ENCODE measurements around the gene KCNH6. TPM values are rescaled to one million over a fixed set of nuclear protein-coding genes. Genes with fewer than 3 reads are reported as not detected.

Gene KCNH6
- polyA plus RNA-seq, 5 donors, result 0.59 to 1.4 (median 1.0) TPM

DNA sequence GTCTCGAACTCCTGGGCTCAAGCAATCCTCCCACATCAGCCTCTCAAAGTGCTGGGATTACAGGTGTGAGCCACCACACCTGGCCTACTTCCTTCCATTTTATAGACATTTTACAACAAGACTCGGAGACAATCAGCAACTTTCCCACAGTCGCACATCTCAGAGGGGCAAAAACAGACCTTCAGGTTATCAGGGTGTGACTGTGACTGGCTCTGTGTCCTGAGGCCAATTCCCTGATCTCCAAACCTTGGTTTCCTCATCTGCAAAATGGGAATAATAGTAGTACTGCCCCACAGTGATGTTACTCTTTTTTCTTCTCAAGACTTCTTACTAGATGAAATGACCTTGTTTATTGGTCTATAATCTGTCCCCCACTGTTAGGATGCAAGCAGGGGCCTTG is 10.8 kb upstream of the KCNH6 start:
- no peak for DNase-seq

DNA sequence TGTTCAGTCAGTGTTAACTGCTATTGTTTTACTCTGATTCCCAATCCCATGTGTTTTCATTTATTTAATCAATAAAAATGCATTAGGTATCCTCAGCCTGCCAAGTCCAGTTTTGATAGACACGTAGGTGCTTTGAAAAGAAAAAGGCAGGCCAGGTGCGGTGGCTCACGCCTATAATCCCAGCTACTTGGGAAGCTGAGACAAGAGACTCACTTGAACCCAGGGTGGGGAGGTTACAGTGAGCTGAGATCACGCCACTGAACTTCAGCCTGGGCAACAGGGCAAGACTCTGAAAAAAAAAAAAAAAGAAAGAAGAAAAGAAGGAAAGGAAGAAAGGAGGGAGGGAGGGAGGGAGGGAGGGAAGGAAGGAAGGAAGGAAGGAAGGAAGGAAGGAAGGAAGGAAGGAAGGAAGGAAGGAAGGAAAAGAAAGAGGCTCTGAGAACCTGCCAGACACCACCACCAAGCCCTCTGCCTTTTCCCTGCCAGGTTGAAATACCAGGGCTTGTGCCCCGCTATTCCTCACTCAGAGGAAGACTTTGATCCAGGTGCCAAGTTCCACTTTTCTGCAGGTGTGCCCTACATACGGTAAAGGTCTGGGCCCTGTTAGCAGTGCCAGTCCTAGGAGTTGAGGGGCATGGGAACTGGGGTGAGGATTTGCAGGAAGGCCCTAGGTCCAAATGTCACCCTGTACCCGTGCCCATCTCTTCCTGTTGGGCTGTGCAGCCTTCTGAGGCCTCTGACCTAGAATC is 10.1 kb upstream of the KCNH6 start:
- DNase-seq, result no peak

DNA sequence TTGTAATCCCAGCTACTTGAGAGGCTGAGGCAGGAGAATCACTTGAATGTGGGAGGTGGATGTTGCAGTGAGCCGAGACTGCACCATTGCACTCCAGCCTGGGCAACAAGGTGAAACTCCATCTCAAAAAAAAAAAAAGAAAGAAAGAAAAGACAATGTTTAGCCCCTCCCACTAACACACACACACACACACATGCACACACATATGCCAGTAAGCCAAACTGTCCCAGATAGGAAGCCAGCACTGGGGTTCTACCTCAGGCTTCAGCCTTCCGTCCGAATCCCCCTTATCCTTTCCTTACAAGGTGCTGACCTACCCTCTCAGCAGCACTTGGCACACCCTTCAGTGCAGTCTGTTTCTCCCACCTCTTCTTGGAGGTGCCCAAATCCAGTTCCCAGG is 8.7 kb upstream of the KCNH6 start:
- DNase-seq, result no peak

DNA sequence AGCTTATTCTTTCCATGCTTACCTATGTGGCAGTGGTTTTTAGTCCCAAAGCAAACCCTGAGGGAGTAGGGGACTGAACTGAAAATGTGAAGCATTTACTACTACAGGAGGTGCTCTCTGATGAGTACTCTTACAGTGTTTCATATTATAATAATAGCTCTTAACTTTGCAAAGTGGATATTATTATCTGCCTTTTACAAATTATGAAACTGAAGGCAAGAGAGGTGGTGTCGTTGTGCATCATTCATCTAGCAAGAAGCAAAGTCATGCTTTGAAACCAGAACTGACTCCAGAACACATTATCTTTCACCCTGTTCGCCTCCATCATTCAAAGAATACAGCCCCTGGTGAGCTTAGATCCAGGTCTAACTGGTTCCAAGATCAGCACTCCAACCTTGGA is 8.2 kb upstream of the KCNH6 start:
- no peak for DNase-seq

DNA sequence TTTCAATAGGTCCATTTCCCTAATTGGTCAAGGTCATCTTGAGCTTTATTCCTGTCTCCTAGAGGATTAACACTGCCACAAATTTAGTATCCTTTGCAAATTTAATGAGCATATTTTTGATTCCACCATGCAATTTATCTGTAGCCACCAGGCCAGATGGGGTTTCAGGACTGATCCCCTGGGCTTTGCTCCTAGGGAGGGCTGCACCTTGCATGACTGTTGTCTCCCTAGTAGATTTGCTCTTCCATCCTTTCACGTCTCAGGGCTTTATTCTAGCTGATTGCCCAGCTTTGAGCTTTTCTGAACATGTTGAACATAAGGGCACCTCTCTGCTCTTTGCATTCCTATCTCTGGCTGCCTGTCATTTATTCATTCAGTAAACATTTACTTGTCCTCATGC is 7.7 kb upstream of the KCNH6 start:
- DNase-seq, result no peak

DNA sequence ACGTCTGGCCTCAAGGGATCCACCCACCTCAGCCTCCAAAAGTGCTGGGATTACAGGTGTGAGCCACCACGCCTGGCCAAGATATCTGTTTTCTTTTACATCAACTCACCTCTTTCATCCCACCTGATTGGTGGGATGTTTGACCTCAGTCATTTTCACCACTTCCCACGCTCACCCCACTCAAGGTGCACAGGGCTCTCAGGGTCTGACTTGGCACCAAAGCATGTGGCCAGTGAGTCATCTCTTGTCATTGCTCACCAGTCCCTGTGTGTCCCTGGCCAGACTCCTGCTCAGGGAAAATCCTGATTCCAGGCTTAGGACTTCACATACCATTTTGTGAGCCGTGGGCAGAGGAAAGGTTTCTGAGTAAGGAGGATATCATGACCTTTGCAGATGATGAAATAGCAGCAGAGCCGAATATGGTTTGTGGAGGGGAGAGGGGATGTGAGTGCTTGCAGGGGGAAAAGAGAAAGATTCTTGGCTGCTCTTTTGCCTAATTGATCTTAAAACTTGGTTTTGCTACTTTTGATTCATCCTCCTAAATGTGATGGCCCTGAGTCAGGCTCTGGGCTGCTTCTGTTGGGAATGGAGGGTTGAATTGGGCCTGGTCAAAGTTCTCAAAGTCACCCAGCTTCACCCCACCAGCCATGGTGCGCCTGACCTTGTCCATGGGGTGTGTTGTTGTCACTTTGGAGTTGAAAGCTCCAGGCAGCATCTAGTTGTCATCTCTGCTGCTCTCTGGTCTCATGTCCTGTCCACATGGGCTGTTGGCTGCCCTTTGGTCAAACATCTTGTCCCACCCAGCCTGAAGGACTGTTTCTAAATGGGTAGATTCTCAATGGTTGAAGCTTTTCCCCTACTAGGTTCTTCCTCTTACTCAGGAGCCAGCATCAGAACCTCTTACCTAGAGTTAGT is 6.0 kb upstream of the KCNH6 start:
- no peak for DNase-seq

DNA sequence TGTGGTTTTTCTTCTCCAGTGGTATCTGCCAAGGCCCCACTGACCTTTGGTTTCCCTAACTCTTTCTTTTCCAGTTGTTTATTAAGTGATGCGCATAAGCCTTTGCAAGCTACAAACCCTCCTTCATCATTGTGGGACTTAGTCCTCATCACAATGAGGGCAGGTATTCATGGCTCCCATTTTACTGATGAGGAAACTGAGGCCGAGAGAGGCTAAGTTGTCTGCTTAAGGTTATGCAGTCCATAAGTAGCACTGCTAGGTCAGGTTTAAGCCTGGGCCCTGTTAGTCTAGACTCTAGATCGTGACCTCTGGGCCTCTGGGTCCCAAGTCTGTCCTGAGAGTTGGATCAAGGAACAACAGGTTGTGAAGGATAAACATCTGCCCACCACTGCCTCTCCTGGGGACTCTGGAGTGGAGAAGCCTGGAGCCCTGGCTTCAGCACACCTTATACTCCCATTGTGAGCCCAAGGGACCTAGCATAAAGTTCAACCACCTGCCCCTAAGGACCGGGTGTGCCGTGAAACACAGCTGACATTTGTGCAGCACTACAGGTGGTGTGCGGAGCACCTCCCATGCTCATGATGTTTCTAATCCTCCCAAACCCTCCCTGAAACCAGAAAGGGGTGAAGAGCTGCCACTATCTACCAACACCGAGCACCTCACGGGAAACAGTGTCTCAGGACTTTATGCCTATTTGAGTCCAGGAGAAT is 5.2 kb upstream of the KCNH6 start:
- DNase-seq, result no peak

DNA sequence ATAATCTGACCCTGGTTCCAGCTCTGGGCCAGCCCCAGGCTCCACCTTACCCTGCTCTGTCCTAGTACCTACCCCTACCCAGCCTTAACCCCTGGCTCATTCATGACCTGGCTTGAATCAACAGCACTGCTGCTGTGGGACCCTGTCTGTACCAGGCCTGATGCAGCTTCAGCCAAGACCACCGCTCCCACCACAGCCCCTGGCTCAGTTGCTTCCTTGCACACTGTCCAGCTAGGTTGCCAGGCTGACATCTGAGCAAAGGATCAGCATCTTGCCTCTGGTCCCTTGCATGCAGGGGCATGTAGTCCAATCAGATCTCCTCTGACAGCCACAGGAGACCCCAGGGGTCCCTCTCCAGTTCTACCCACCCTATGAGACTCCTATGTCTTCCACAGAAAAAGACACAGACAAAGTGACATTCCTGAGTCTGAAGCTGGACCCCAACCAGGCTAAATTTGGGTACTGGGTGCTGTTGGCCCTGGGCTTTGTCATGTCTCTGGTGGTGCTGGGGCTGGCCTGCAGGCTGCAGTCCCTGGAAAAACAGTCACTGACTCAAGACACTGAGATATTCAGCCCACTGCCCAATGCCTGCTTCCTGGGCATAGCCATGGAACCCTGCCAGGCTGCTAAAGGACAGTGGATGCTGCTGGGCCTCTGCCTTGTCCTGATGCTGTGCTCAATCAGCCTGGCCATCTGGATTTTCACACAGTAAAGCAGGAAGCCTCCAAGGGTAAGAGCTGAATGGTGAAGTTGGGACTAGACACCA is 3.9 kb upstream of the KCNH6 start:
- DNase-seq, result no peak

DNA sequence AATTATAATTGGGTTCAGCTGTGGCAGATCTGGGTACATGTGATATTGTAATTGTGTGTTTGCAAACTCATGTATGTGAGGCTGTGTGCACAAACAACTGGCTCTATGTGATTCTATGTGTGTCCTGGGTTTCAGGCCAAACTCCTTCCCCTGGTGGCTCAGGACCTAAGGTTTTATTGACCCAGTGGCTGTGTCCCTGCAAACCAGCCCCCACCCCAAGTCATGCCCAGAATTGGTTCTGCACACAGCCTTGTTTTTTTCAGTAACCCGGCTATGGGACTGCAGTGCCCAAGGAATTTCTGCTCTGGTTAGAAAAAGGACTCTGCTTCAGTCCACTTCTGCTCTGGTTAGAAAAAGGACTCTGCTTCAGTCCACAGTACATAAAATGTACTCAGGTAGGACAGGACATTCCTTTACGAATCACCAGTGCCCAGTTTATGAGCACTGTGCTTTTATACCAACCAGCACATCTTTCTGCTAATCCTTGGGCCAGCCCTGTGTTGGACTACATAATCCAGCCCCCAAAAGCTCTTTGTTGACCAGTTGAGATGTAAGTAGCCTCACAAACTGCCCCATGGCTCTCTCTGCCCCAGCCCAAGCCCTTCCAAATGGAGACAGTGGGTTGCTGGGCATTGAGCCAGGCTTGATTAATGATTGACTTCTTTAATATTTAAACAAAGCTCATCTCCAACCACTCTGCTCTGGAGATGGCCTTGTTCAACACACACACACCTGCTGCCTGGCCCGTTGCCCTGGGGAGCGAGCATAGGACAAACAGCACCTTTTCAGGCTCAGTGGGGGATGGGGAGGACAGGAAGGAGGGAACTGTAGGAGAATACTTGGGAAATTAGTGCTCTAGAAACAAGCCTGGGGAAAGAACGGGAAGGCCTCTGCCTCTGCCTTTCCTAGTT is 2.9 kb upstream of the KCNH6 start:
- no peak for DNase-seq

DNA sequence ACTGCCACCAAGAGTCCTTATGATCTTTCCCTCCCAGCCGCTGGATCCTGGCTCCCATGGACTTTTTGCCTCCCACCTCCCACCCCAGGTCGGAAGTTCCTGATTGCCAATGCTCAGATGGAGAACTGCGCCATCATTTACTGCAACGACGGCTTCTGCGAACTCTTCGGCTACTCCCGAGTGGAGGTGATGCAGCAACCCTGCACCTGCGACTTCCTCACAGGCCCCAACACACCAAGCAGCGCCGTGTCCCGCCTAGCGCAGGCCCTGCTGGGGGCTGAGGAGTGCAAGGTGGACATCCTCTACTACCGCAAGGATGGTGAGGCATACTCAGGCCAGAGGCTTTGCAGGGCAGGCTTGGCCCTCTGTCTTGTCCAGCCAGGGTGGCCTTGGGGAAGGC is 893 bp downstream of the KCNH6 start:
- DNase-seq, result no peak

DNA sequence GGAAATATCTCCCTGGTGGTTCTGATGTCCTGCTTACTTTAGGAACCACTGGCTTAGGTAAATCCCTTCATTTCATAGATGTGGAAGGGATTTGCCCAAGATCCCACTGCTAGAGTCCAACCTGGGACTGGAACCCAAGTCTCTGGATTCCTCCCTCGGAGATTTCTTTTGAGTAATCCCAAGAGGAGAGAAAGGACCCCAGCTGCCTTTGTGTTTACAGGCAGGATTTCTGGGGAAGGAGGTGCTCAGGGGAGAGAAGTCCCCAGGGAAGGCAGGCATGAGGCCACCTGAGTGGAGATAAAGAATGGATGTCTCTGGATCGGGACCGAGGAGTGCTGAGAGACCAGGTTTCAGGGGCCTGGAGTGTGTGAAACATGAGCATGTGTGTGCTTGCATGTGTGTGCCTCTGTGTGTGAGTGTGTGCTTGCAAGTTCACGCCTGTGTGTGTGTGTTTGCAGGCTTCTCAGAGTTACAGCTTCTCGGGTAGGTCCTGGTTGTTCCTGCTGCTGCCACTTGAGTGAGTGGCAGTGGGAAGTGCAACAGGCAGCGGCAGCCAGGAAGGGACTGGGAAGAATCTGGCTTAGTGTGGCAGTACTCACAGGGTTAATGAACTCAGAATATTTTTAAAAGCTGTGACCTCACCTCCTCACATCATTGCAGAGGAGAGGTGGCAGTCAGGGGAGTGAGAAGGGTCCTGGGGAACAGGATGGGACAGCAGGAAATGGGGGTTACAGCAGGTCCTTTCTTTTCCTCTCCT is 2.2 kb downstream of the KCNH6 start:
- no peak for DNase-seq

DNA sequence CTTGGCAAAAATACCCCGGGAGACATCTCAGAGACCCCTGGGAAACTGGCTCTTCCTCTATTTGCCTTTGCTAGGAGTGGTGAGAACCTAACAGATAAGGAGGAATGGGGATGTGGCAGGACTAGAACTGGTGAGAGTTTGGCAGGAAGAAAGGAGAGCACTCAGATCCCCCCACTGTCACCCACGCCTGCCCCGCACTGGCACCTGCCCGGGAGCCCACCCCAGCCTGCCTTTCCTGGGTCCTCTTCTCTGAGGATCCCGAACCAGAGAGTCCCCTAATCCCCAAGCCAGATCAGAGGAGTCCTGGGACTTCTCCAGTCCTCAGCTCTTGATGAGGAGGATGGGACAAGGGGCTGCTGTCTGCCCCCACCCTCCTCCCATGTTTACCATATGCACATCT is 3.7 kb downstream of the KCNH6 start:
- no peak for DNase-seq

DNA sequence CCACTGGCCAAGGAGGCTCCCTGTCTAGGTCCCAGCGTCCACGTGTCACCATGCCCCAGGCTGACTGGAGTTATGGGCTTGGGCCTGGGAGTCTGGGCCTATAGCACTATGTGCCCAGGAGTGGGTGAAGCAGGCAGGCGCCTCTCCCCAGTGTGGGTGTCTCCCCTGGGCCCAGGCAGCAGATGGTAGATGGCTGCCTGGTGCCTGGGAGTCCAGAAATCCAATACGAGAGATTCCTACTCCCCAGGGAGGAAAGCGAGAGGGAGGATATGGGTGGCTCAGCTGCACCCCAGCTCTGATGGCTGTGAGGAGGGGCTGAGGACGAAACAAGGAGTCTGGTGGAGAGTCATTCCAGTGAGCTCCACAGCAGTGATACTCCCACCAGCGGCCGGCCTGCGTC is 5.0 kb downstream of the KCNH6 start:
- no peak for DNase-seq

DNA sequence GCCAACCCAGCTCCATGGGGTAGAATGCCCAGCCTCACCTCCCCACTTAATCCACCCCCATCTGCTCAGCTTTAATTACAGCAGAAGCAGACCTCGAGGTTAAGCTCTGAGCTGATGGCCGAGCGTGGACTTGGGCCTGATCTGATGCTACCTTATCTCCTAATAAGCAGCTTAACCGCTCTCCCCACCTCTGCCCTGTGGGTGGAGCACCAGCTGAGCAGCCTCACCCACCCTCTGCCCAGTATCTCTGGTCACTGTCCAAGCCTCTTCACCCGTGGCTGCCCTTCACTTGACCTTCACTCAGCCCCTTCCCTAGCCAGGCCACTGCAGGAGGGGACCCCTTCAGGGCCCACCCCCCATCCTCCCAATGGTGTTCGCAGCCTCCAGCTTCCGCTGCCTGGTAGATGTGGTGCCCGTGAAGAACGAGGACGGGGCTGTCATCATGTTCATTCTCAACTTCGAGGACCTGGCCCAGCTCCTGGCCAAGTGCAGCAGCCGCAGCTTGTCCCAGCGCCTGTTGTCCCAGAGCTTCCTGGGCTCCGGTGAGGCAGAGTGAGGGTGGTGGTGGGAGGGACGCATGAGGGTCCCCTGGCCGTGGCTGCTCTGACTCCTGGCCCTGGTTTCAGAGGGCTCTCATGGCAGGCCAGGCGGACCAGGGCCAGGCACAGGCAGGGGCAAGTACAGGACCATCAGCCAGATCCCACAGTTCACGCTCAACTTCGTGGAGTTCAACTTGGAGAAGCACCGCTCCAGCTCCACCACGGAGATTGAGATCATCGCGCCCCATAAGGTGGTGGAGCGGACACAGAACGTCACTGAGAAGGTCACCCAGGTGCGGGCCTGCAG is 6.8 kb downstream of the KCNH6 start:
- no peak for DNase-seq

DNA sequence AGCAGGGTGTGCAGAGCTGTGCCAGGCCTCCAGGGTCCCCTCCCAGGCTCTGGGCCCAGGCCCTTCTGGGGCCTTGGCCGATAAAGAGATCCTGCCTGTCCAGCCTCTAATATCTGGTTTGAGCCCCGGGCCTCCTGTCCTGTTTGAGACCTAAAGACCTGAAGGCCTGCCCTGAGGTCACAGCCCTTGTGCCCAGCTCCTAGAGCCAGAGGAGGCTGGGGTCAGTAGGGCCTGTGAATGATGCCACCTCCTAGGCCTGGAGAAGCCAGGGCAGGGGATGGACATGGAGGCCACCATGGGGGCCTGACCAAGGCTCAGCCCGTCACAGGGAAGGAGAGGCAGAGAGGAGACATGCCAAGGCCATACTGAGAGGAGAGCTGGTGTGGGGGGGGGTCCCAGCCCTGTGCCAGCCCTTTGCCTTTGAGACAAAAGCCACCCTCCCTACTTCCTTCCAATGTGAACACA is 7.4 kb downstream of the KCNH6 start:
- no peak for DNase-seq

DNA sequence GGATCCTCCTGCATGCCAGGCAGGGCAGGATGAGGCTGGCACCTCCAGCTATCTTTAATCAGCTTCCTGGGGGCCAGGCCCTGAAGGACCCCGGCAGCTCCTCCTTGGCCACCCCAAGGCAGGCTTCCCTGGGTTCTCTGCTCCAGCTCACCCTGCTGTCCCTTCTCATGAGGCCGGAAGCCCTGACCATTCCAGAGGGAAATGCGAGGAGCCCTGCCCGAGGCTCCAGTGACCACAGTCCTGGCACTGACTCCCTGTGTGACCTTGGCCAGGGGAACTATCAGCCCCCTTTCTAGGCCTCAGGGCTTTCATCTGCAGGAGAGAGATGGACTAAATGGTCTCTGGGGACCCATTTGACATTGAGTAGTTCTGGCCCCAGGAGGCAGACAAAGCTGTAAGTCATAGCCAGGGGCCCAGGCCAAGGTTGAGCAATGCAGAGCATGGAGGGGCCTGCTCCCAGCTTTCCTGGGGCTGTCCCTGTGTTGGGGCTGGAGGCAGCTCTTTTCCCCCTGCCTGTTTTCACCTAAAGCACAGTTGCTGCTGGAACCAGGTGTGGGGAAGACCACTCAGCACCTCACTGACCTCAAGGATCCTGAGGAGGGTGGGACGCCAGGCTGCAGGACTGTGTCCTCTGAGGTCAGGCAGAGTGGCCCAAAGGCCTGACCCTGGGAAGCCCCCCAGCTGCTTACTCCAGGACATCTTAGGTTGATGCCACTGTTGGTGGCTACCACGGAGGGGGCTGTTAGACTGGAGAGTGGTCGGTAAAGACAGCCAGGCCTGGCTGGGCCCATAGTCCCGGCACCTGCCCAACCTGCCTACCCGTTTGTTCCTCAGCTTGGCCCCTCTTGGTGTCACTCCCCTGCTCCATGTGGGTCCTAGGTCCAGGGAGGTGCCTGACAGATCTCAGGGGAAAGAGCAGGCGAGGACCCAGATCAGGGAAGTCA is 8.1 kb downstream of the KCNH6 start:
- DNase-seq, result no peak

DNA sequence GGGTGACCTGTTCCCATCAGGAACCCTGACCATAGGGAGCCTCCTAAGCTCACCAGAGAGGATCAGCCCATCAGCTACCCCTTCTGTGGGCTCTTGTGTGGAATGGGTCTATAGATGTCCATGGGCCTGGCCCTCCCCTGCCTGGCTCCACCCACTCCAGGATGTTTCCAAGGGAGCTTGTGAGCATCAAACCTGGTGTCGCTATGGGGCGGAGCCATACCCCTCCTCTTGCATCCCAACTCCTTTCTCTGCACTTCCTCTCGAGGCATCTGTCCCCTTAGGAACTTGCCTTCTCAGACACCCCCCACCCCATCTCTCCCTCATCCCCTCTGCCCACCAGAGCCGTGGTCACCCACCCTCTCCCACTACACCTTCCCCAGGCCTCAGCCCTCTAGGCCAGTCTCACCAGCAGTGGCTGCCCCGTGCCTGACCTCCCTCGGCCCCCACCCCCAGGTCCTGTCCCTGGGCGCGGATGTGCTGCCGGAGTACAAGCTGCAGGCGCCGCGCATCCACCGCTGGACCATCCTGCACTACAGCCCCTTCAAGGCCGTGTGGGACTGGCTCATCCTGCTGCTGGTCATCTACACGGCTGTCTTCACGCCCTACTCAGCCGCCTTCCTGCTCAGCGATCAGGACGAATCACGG is 10.4 kb downstream of the KCNH6 start:
- DNase-seq, result no peak
